Hepatocyte (in vitro differentiated cells): ENCODE results near the gene RCOR3.
"Not testable (repeated sequence)": the region's sequence is repeated elsewhere in the genome, so short reads cannot be mapped to it uniquely, and the experiment has no call there.

ENCODE experiments used
- CTCF ChIP-seq: fragments of 200-600 bp; sonication (generic); IDR thresholded peaks from 2 replicates; pipeline ENCODE4 v1.5.1; 2016; ENCODE audit warnings: antibody characterized with exemption, mild to moderate bottlenecking; ENCODE audit not compliant: poor library complexity
- EZH2phosphoT487 ChIP-seq: fragments of 200-600 bp; sonication (generic); IDR thresholded peaks from one replicate; pipeline ENCODE4 v1.6.1; 2018; ENCODE audit warnings: antibody characterized with exemption, mild to moderate bottlenecking, low read depth, moderate library complexity; ENCODE audit not compliant: unreplicated experiment, severe bottlenecking

GRCh38 chr1:211228573-211229364 is 30.4 kb upstream of the RCOR3 start:
- not testable (repeated sequence) for TF ChIP-seq CTCF, EZH2phosphoT487
